Bronchial epithelial cell (primary cell): Measurements from ENCODE around the gene LZTFL1. TPM values are rescaled to one million over a fixed set of nuclear protein-coding genes. Genes with fewer than 3 reads are reported as not detected.

Experiments
- DNase-seq: peaks from one replicate; pipeline ENCODE4 v3.0.0-alpha.2; 2010; ENCODE audit warnings: low read depth
- FAIRE-seq: peaks from 2 replicates; lab custom pipeline; 2011; peaks lifted over from hg19 to GRCh38; lab: Jason Lieb, UNC
- H3K27me3 ChIP-seq: 2 replicates; pipeline ENCODE4 v1.5.1; 2011; ENCODE audit warnings: low read length; ENCODE audit not compliant: control insufficient read depth, insufficient read depth
- H3K36me3 ChIP-seq: 2 replicates; pipeline ENCODE4 v1.5.1; 2011; ENCODE audit warnings: low read length; ENCODE audit not compliant: control insufficient read depth, insufficient read depth
- H3K4me3 ChIP-seq: 2 replicates; pipeline ENCODE4 v1.5.1; 2011; ENCODE audit warnings: mild to moderate bottlenecking, low read depth, low read length, control low read depth
- CTCF ChIP-seq: IDR thresholded peaks from 2 replicates; pipeline ENCODE4 v1.5.1; 2011; ENCODE audit warnings: mild to moderate bottlenecking, moderate library complexity, low read length, control low read depth, inconsistent platforms; ENCODE audit not compliant: insufficient read depth, severe bottlenecking
- total RNA-seq: library from RNA; depleted of rRNA; stranded (reverse); fragments of >200 nt; gene quantifications from 2 replicates; pipeline ENCODE4 v1.2.1, GENCODE V29; 2014

Gene LZTFL1
- total RNA-seq, 1 donor from 2014 or later, result 7.1 TPM

- no peaks in the 10 kb centered on the region for H3K36me3 ChIP-seq
- TF ChIP-seq CTCF, result no peak
- no peak overlapping the region for H3K4me3 ChIP-seq
- no peak for FAIRE-seq
- peak; percentile 61 for DNase-seq
- no peaks in the 10 kb centered on the region for H3K27me3 ChIP-seq
Measured at GRCh38 chr3:45816544-45816943, 25.4 kb downstream of the LZTFL1 start.

- FAIRE-seq (no peak), DNase-seq (no peak)
- Histone ChIP-seq H3K4me3 (no peak overlapping the region), H3K27me3 (no peaks in the 10 kb centered on the region), H3K36me3 (no peaks in the 10 kb centered on the region)
- TF ChIP-seq CTCF, result no peak
Measured at GRCh38 chr3:45814322-45814721, 27.6 kb downstream of the LZTFL1 start.

GRCh38 chr3:45807681-45808540 lies 34.0 kb downstream of the LZTFL1 start:
- FAIRE-seq, result no peak
- no peak for TF ChIP-seq CTCF

GRCh38 chr3:45807133-45807532 lies 34.8 kb downstream of the LZTFL1 start:
- Histone ChIP-seq H3K27me3 (peaks cover 1% of the 10 kb centered on the region), H3K36me3 (no peaks in the 10 kb centered on the region), H3K4me3 (no peak overlapping the region)
- no peak for DNase-seq
- no peak for FAIRE-seq
- TF ChIP-seq CTCF, result no peak

More at GRCh38 chr3:45807681-45808540, 34.0 kb downstream of the LZTFL1 start:
- DNase-seq, result no peak
- Histone ChIP-seq H3K27me3 (peaks cover 1% of the 10 kb centered on the region), H3K4me3 (no peak overlapping the region), H3K36me3 (no peaks in the 10 kb centered on the region)

- no peak for TF ChIP-seq CTCF
- no peak overlapping the region for H3K4me3 ChIP-seq
- DNase-seq (no peak), FAIRE-seq (no peak)
- H3K27me3 ChIP-seq, result peaks cover 1% of the 10 kb centered on the region
- no peaks in the 10 kb centered on the region for H3K36me3 ChIP-seq
Measured at GRCh38 chr3:45806072-45806471, 35.8 kb downstream of the LZTFL1 start.
